Stimulated activated CD8-positive, alpha-beta memory T cell treated with anti-CD3 and anti-CD28 coated beads, Interleukin-2, amount 100 ng/mL, for 1 hour (primary cell): ENCODE results near the gene LAX1.
A peak's percentile ranks its signal among the peaks of the same experiment; 100 is the strongest.
"Not testable (repeated sequence)": the region's sequence is repeated elsewhere in the genome, so short reads cannot be mapped to it uniquely, and the experiment has no call there.

Source experiments
- DNase-seq, 2 donors: peaks; one replicate each; pipeline ENCODE4 v3.0.0-alpha.2; 2020; ENCODE audit warnings: low read depth in 2 of 2

The LAX1 gene

DNA sequence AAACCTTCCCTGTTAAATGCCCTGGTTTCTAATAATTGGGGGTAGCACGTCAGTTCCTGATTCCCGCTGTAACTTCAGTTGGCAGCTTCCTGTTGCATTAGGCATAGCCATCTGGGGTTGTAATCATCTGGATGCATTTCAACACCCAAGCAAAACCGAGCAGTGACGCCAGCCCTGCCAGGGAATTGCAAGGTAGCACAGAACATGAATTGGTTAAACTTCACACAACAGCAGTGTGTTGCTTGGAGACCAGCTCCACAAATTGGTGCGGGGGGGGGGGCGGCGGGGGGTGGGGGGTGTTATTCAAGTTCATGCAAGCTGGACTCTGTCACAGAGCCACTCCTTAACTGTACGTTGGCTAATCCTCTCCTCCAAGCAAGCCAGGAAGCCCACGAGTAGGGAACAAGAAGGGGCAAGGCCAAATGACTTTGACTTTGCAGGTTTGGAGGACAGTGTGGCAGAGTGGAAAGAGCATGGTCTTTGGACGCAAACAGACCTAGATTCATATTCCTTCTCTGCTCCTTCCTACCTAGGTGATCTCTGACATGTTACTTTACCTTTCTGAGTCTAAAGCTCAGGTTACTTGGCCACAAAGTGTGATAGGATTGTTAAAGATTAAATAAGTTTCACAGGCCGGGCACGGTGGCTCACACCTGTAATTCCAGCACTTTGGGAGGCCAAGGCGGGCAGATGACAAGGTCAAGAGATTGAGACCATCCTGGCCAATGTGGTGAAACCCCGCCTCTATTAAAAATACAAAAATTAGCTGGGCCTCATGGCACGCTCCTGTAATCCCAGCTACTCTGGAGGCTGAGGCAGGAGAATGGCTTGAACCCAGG is 4.7 kb downstream of the LAX1 start:
- DNase-seq = no peak

- no peak for DNase-seq
Measured at GRCh38 chr1:203771901-203772301, 6.9 kb downstream of the LAX1 start.

DNA sequence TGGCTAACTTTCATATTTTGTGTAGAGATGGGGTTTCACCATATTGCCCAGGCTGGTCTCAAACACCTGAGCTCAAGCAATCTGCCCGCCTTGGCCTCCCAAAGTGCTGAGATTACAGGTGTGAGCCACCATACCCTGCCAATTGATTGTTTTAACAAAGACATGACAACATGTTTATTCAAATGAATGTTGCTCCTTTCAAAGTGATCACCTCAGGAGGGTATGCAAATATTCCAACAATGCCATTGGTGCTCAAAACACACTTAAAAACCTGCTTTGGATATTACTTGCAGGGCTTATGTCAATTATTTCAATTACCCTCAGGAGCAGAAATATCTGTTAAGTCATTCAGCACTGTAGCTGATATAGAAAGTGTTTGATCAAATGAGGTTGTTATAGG is 7.9 kb downstream of the LAX1 start:
- DNase-seq = no peak

GRCh38 chr1:203776636-203777035 is 11.7 kb downstream of the LAX1 start:
- DNase-seq = no peak

DNA sequence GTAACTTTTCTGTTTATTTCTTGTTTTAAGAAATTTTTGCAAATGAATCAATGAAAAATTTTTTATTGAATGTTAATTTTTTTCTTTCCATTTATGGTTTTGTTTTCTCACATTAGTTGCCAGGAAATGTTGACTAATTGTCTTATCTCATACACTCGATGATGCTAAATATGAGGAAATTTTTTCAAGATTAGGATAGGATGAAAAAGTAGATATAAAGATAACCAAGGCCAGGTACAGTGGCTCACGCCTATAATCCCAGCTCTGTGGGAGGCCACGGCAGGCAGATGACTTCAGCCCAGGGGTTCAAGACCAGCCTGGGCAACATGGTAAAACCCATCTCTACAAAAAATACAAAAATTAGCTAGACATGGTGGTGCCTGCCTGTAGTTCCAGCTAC is 12.6 kb downstream of the LAX1 start:
- DNase-seq = no peak

- DNase-seq = no peak
Measured at GRCh38 chr1:203778146-203778545, 13.2 kb downstream of the LAX1 start.

GRCh38 chr1:203778789-203779188 is 13.8 kb downstream of the LAX1 start:
- DNase-seq = no peak

- DNase-seq = no peak
Measured at GRCh38 chr1:203781962-203782361, 17.0 kb downstream of the LAX1 start.

DNA sequence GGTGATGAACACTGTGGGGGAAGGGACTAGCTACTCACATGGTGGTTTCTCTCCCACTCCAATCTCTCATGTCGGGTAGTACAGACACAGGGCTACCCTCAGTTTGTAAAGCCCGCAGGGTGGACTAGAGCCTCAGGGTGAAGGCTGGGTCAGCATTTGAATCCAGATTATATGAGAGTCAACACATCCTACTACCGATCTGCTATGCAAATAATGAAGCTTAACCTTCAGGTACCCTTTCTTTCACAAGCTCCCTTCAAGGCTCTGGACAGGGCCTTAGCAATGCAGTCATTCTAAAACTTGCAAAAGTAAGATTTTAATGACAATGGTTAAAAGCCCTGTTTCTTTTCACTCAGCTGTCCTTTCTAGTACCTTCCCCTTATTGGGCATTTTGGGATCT is 25.0 kb downstream of the LAX1 start:
- DNase-seq = no peak

GRCh38 chr1:203791498-203791897 is 26.5 kb downstream of the LAX1 start:
- no peak for DNase-seq

- no peak for DNase-seq
Measured at GRCh38 chr1:203792486-203792885, 27.5 kb downstream of the LAX1 start.

DNA sequence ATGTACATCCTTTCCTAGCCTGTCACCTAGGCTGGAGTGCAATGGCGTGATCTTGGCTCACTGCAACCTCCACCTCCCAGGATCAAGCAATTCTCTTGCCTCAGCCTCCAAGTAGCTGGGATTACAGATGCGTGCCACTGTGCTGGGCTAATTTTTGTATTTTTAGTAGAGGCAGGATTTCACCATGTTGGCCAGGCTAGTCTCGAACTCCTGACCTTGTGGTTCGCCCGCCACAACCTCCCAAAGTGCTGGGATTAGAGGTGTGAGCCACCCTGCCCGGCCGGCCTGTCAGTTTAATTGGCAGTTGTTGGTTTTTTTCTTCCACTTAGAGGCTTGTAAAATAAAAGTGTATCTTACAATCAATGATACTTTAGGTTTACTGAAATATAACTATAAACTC is 28.6 kb downstream of the LAX1 start:
- not testable (repeated sequence) for DNase-seq

DNA sequence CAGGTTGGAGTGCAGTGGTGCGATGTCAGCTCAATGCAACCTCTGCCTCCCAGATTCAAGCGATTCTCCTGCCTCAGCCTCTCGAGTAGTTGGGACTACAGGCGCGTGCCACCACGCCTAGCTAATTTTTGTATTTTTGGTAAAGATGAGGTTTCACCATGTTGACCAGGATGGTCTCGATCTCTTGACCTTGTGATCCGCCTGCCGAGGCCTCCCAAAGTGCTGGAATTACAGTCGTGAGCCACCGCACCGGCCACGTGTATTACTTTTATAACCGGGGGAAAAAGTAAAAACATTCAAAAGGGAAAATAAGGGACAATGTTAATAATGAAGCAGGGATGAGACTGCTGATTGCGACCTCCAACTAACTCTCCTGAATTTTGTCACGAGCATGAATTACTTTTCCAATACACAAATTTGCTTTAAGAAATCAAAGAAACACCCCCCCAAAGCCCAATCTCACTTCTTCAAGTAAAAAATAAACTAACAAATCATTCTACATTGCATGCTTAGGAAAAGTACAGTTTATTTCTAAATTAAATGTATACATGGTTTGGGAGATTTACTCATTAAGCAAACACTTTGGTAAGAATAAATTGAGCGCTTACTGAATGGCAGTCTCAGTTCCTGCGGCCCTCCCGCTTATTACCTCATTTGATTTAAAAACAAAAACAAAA is 29.9 kb downstream of the LAX1 start:
- no peak for DNase-seq

DNA sequence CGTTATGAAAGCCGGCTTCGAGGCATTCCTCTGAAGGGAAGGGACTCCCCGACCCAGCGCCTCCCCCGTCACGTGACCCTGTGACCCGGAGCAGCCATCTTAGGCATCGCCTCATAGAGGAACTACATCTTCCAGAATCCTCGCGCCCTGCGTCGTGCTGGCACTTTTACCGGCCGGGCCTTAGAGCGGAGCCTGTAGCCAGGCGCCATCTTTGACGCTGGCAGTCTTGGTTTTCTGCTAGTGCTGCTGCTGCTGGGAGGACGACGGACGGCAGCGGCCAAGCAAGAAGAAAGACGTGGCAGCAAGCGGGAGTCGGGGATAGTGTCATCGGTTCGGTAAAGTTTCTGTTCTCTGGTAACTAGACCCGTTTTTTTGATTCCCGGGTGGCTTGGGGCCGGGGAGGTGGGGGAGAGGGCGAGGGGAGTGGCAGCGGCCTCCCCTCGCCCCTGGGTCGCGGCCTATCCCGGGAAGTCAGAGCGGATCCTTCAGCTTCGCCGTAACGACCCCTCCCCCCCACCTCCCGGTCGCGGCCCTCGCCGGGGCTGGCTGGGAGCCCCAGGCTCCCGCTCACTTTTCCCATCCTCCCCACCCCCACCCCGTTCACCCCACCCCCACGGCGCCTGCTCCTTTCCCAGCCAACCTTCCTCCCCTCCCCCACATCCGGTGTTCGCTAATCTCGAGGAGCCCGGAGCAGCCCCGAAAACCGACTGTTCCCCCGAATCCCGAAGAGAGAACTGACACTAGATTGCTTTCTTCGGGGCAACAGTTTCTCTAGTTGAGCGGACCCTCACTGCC is 30.7 kb downstream of the LAX1 start, which contains the start of the genes ZBED6 and ZC3H11A:
Gene ZBED6, plus strand, starts transcription at position 183 of the 795 bp plus-strand sequence. CDS start 1,900 bp downstream, outside the sequence.
Gene ZC3H11A, plus strand, starts transcription at position 183 of the 795 bp plus-strand sequence. CDS start 21,448 bp downstream, outside the sequence.
- peak; percentile 94 to 96 for DNase-seq

- no peak for DNase-seq
Measured at GRCh38 chr1:203796236-203796605, 31.2 kb downstream of the LAX1 start.

GRCh38 chr1:203797216-203797615 is 32.2 kb downstream of the LAX1 start:
- no peak for DNase-seq

DNA sequence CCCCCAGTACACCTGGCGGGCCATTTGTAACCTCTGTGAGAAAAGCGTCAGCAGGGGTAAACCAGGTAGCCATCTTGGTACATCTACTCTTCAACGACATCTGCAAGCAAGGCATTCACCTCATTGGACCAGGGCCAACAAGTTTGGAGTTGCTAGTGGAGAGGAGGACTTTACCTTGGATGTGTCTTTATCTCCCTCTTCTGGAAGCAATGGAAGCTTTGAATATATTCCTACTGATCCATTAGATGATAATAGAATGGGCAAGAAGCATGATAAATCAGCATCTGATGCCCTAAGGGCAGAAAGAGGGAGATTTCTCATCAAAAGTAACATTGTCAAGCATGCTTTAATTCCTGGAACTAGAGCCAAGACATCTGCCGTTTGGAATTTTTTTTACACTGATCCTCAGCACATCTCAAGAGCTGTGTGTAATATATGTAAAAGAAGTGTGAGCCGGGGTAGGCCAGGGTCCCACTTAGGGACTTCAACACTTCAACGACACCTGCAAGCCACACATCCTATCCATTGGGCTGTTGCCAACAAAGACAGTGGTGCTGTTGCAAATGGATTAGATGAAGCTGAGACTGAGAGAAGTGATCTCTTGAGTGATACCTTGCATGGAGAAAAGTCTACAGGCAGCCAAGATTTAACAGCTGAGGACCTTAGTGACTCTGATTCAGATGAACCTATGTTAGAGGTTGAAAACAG is 33.1 kb downstream of the LAX1 start:
- no peak for DNase-seq

DNA sequence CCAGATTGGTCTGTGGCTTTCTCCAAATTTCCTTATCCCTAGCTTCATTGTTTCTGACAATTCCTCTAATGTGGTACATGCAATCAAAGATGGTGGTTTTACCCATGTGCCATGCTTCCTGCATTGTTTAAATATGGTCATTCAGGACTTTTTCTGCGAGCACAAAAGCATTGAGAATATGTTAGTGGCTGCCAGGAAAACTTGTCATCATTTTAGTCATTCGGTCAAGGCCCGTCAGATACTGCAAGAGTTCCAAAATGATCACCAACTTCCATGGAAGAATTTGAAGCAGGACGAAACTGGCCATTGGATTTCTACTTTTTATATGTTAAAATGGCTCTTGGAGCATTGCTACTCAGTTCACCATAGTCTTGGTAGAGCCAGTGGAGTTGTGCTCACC is 34.2 kb downstream of the LAX1 start:
- no peak for DNase-seq

GRCh38 chr1:203799971-203800370 is 35.0 kb downstream of the LAX1 start:
- no peak for DNase-seq

GRCh38 chr1:203805689-203806088 is 40.7 kb downstream of the LAX1 start:
- no peak for DNase-seq

DNA sequence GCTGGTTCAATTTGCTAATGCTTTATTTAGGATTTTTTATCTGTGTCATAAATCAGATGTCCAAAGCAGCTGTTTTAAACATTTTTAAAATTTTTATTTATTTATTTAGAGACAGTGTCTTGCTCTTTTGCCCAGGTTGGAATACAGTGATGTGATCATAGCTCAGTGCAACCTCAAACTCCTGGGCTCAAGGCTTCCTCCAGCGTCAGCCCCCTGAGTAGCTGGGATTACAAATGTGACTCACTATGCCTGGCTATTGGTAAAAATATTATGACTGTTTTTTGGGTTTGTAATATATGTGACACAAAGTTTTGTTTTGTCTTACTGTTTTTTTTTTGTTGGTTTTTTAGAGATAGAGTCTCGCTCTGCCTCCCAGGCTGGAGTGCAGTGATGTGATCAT is 42.2 kb downstream of the LAX1 start:
- DNase-seq = no peak
